Activated B cell treated with CpG ODN at 0.5 μM for 24 hours (primary cell): ENCODE results near the gene MRPL36. TPM values are rescaled to one million over a fixed set of nuclear protein-coding genes. Genes with fewer than 3 reads are reported as not detected.

Experiments used
- ATAC-seq: fragments of 200-7000 bp; cut with Tn5 transposase; one replicate; pipeline ENCODE4 v1.10.0; 2021; ENCODE audit warnings: low read depth, mild to moderate bottlenecking, moderate library complexity
- CTCF ChIA-PET: fragments of 350-600 bp; sonication (Branson Sonifier 250); formaldehyde crosslinking; loops from one replicate; lab custom pipeline; 2021; ENCODE audit warnings: antibody characterized with exemption; lab: Charles Lee
- POLR2A ChIA-PET: fragments of 350-600 bp; sonication (Branson Sonifier 250); formaldehyde crosslinking; loops from one replicate; lab custom pipeline; 2021; ENCODE audit warnings: antibody characterized with exemption; lab: Charles Lee
- DNase-seq: peaks from one replicate; pipeline ENCODE4 v3.0.0; 2022
- H3K27ac Mint-ChIP-seq: one replicate; pipeline ENCODE4 v1.8.0; 2020; ENCODE audit warnings: mixed read lengths
- H3K27me3 Mint-ChIP-seq: one replicate; pipeline ENCODE4 v1.8.0; 2021; ENCODE audit warnings: mixed read lengths
- H3K36me3 Mint-ChIP-seq: one replicate; pipeline ENCODE4 v1.8.0; 2021; ENCODE audit warnings: low read depth, mixed read lengths
- H3K4me1 Mint-ChIP-seq: one replicate; pipeline ENCODE4 v1.8.0; 2021; ENCODE audit warnings: mixed read lengths
- H3K4me3 Mint-ChIP-seq: one replicate; pipeline ENCODE4 v1.8.0; 2020; ENCODE audit warnings: mild to moderate bottlenecking, mixed read lengths
- H3K9me3 Mint-ChIP-seq: one replicate; pipeline ENCODE4 v1.8.0; 2020; ENCODE audit warnings: mixed read lengths
- intact Hi-C: fragments of 100-400 bp; cut with micrococcal nuclease; formaldehyde crosslinking; loops from one replicate; pipeline ENCODE4 v1.15.1; 2024
- total RNA-seq: library from RNA; stranded (reverse); gene quantifications from 2 replicates; pipeline ENCODE4 v1.2.3, GENCODE V29; 2022
- TF ChIP-seq, protein P1 (sequence below): fragments of 200-600 bp; IDR thresholded peaks from one replicate; pipeline ENCODE4 v1.8.0; 2022; ENCODE audit warnings: antibody characterized with exemption, mild to moderate bottlenecking

Gene MRPL36
- total RNA-seq, 1 donor from 2014 or later = 28.7 TPM

GRCh38 chr5:1821862-1822261 is 22.2 kb upstream of the MRPL36 start:
- TF ChIP-seq, protein P1, sequence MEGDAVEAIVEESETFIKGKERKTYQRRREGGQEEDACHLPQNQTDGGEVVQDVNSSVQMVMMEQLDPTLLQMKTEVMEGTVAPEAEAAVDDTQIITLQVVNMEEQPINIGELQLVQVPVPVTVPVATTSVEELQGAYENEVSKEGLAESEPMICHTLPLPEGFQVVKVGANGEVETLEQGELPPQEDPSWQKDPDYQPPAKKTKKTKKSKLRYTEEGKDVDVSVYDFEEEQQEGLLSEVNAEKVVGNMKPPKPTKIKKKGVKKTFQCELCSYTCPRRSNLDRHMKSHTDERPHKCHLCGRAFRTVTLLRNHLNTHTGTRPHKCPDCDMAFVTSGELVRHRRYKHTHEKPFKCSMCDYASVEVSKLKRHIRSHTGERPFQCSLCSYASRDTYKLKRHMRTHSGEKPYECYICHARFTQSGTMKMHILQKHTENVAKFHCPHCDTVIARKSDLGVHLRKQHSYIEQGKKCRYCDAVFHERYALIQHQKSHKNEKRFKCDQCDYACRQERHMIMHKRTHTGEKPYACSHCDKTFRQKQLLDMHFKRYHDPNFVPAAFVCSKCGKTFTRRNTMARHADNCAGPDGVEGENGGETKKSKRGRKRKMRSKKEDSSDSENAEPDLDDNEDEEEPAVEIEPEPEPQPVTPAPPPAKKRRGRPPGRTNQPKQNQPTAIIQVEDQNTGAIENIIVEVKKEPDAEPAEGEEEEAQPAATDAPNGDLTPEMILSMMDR = no peak
- DNase-seq (no peak), ATAC-seq (no peak)
- Mint-ChIP-seq H3K9me3 (no peaks in the 10 kb centered on the region), H3K36me3 (peaks cover 74% of the 10 kb centered on the region), H3K27ac (no peak overlapping the region), H3K4me3 (no peak overlapping the region), H3K27me3 (no peaks in the 10 kb centered on the region), H3K4me1 (peaks cover 5% of the 10 kb centered on the region)
- intact Hi-C loops = no loop called here
- POLR2A ChIA-PET = no interaction called here
- CTCF ChIA-PET = no interaction called here

DNA sequence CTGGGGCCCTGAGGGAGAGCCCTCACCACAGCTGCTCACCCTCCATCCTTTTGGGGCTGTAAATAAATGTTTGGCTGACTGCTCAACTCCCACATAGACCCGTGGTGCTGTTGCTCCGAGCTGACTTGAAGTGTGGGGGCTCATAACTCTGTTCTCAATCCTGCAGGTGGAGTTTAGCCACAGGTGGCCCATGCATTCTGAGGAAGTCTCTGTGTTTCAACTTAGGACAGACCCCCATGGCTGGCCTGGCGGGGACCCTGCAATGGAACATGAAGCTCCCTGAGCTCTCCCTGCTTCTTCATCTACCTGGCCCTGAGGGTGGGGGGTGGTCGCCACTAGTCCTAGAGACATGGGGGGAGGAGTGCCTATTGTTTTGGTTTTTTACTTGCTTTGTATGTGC is 21.3 kb upstream of the MRPL36 start:
- ChIA-PET CTCF (no interaction called here), POLR2A (no interaction called here)
- no peaks in the 10 kb centered on the region for H3K27me3 Mint-ChIP-seq
- H3K36me3 Mint-ChIP-seq = peaks cover 77% of the 10 kb centered on the region
- H3K27ac Mint-ChIP-seq = no peak overlapping the region
- intact Hi-C loops = no loop called here
- TF ChIP-seq, protein P1 = no peak
- DNase-seq (no peak), ATAC-seq (no peak)
- peaks cover 5% of the 10 kb centered on the region for H3K4me1 Mint-ChIP-seq
- no peaks in the 10 kb centered on the region for H3K9me3 Mint-ChIP-seq
- no peak overlapping the region for H3K4me3 Mint-ChIP-seq

- TF ChIP-seq, protein P1 = no peak
- Mint-ChIP-seq H3K4me3 (no peak overlapping the region), H3K27ac (no peak overlapping the region), H3K27me3 (no peaks in the 10 kb centered on the region), H3K9me3 (no peaks in the 10 kb centered on the region), H3K36me3 (peaks cover 80% of the 10 kb centered on the region), H3K4me1 (peaks cover 5% of the 10 kb centered on the region)
- ATAC-seq (no peak), DNase-seq (no peak)
- CTCF ChIA-PET = no interaction called here
- POLR2A ChIA-PET = no interaction called here
- intact Hi-C loops = no loop called here
Observed at GRCh38 chr5:1820381-1820780, 20.7 kb upstream of the MRPL36 start.

- intact Hi-C loops = no loop called here
- Mint-ChIP-seq H3K27ac (no peak overlapping the region), H3K9me3 (no peaks in the 10 kb centered on the region), H3K4me3 (no peak overlapping the region), H3K27me3 (no peaks in the 10 kb centered on the region), H3K4me1 (peaks cover 5% of the 10 kb centered on the region), H3K36me3 (peaks cover 87% of the 10 kb centered on the region)
- ATAC-seq (no peak), DNase-seq (no peak)
- ChIA-PET POLR2A (no interaction called here), CTCF (no interaction called here)
- TF ChIP-seq, protein P1 = no peak
Observed at GRCh38 chr5:1819458-1819857, 19.8 kb upstream of the MRPL36 start.

- CTCF ChIA-PET = no interaction called here
- intact Hi-C loops = no loop called here
- POLR2A ChIA-PET = no interaction called here
- no peak overlapping the region for H3K27ac Mint-ChIP-seq
- H3K4me1 Mint-ChIP-seq = peaks cover 5% of the 10 kb centered on the region
- TF ChIP-seq, protein P1 = no peak
- DNase-seq (no peak), ATAC-seq (no peak)
- no peaks in the 10 kb centered on the region for H3K27me3 Mint-ChIP-seq
- peaks cover 90% of the 10 kb centered on the region for H3K36me3 Mint-ChIP-seq
- no peak overlapping the region for H3K4me3 Mint-ChIP-seq
- H3K9me3 Mint-ChIP-seq = no peaks in the 10 kb centered on the region
Observed at GRCh38 chr5:1818784-1819183, 19.1 kb upstream of the MRPL36 start.
